Sigmoid colon (tissue), 7 donors: Measurements from ENCODE around the gene FHL2. TPM values are rescaled to one million over a fixed set of nuclear protein-coding genes. Genes with fewer than 3 reads are reported as not detected.

Source experiments
- DNase-seq: peaks from one replicate; pipeline ENCODE4 v3.0.0-alpha.2; 2019
- H3K27ac ChIP-seq, 4 donors: fragments of 200-600 bp; sonication (generic); one replicate each; pipeline ENCODE4 v1.5.1; 2016 to 2019; ENCODE audit warnings: mild to moderate bottlenecking in 1 of 4
- H3K27me3 ChIP-seq, 3 donors: fragments of 200-600 bp; sonication (generic); one replicate each; pipeline ENCODE4 v1.5.1; 2019; ENCODE audit warnings: mild to moderate bottlenecking in 1 of 3
- H3K36me3 ChIP-seq, 4 donors: fragments of 200-600 bp; sonication (generic); one replicate each; pipeline ENCODE4 v1.5.1; 2016 to 2019
- H3K4me1 ChIP-seq, 4 donors: fragments of 200-600 bp; sonication (generic); one replicate each; pipeline ENCODE4 v1.5.1; 2017 to 2019
- H3K4me3 ChIP-seq, 4 donors: fragments of 200-600 bp; sonication (generic); one replicate each; pipeline ENCODE4 v1.5.1; 2017 to 2019; ENCODE audit warnings: mild to moderate bottlenecking in 2 of 4, moderate library complexity in 1 of 4
- H3K9me3 ChIP-seq, 4 donors: fragments of 200-600 bp in 3 of 4; sonication (generic) in 3 of 4; one replicate each; pipeline versions ENCODE4 v1.5.1 to v1.6.1; 2013 to 2019
- EP300 ChIP-seq, 4 donors: sonication (generic); formaldehyde crosslinking; IDR thresholded peaks; one replicate each; pipeline ENCODE4 v1.6.1; 2017; ENCODE audit warnings: antibody characterized with exemption in 4 of 4
- POLR2A ChIP-seq, 2 donors: fragments of 450-650 bp; IDR thresholded peaks; one replicate each; pipeline ENCODE4 v1.6.1; 2016; ENCODE audit warnings: antibody characterized with exemption in 2 of 2, mild to moderate bottlenecking in 2 of 2, moderate library complexity in 2 of 2
- POLR2AphosphoS5 ChIP-seq, 4 donors: sonication (generic); formaldehyde crosslinking; IDR thresholded peaks; one replicate each; pipeline ENCODE4 v1.6.1; 2017; ENCODE audit warnings: antibody characterized with exemption in 4 of 4
- WGBS, 2 donors: extraction: QIAGEN DNeasy Blood & Tissue Kit; methylation state at CpG; one replicate each; pipeline ENCODE4 v1.1.7; 2013; 5-methylcytosine and 5-hydroxymethylcytosine counted together
- intact Hi-C: fragments of 100-400 bp; cut with DNase I; formaldehyde crosslinking; loops from one replicate; pipeline ENCODE4 v1.15.1; 2023
- polyA plus RNA-seq, 3 donors: library from polyadenylated mRNA; stranded (reverse); fragments of 200-250 nt; gene quantifications; one replicate each; pipeline ENCODE4 v1.2.3, GENCODE V29; 2013
- total RNA-seq, 4 donors: library from RNA; depleted of rRNA; stranded (reverse); fragments of >200 nt; gene quantifications; one replicate each; pipeline ENCODE4 v1.1.0, GENCODE V29; 2016
- TF ChIP-seq, protein P1 (sequence below), 4 experiments: fragments of 450-650 bp in 3 of 4; fragments of 200-600 bp in 1 of 4; IDR thresholded peaks; one replicate each; pipeline ENCODE4 v1.5.1; 2016 to 2019; ENCODE audit warnings: antibody characterized with exemption in 4 of 4, mild to moderate bottlenecking in 3 of 4, moderate library complexity in 2 of 4
- donor health status: healthy with polysubstance abuse.
- donor health status: Bipolar disorder and iron deficiency.
- donor health status: healthy.

Gene FHL2
- total and polyA plus RNA-seq, 7 donors: 62.0 to 210 (median 98.8) TPM

DNA sequence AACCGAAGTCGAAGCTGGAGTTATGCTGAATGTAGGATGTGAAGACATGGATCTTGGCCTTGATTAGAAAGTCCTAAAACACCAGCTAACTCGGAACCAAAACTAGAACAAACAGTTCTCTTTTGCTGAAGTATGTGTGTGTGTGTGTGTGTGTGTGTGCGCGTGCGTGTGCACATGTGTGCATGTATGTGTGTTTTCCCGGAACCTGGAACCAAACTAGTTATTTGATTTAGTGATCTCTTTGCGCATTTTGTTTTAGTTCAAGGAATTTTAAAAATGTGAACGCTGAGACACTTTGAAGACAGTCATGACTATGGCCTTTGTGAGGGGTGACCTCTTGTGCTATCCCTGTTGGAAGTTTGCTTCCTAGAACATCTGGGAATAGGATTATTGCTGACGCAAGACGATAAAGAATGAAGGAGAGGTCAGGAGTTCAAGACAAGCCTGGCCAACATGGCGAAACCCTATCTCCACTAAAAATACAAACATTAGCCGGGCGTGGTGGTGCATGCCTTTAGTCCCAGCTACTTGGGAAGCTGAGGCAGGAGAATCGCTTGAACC lies 23.8 kb downstream of the FHL2 start:
- Histone ChIP-seq H3K27ac (peak overlapping the region in 3 of 4 donors; percentile 46 to 70 (median 57)), H3K4me3 (no peak overlapping the region), H3K36me3 (peaks cover 0 to 36% (median 2%) of the 10 kb centered on the region in 4 donors), H3K4me1 (peaks cover 0 to 40% (median 26%) of the 10 kb centered on the region in 4 donors), H3K9me3 (no peaks in the 10 kb centered on the region), H3K27me3 (no peaks in the 10 kb centered on the region)
- intact Hi-C loops: loop anchor here (10.0 kb wide), 1 partner anchor 660 kb away; no protein-coding TSS in a partner anchor
- DNase-seq: no peak
- TF ChIP-seq POLR2AphosphoS5 (IDR thresholded peaks at IDR 0.05) (peak in 2 of 4 donors; percentile 30 to 38), EP300 (IDR thresholded peaks at IDR 0.05) (peak in 1 of 4 donors; percentile 21)
- TF ChIP-seq, protein P1, sequence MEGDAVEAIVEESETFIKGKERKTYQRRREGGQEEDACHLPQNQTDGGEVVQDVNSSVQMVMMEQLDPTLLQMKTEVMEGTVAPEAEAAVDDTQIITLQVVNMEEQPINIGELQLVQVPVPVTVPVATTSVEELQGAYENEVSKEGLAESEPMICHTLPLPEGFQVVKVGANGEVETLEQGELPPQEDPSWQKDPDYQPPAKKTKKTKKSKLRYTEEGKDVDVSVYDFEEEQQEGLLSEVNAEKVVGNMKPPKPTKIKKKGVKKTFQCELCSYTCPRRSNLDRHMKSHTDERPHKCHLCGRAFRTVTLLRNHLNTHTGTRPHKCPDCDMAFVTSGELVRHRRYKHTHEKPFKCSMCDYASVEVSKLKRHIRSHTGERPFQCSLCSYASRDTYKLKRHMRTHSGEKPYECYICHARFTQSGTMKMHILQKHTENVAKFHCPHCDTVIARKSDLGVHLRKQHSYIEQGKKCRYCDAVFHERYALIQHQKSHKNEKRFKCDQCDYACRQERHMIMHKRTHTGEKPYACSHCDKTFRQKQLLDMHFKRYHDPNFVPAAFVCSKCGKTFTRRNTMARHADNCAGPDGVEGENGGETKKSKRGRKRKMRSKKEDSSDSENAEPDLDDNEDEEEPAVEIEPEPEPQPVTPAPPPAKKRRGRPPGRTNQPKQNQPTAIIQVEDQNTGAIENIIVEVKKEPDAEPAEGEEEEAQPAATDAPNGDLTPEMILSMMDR (IDR thresholded peaks at IDR 0.05): no peak
- WGBS, 2 donors: 77 to 83% methylated on average over 15 of the region's 15 CpGs

GRCh38 chr2:105373895-105374401 lies 24.9 kb downstream of the FHL2 start:
- 82 to 85% methylated on average over 9 of the region's 9 CpGs for WGBS, 2 donors
- H3K27ac ChIP-seq: peak overlapping the region; percentile 46 to 70 (median 54)
- intact Hi-C loops: loop anchor here (5.0 to 10.0 kb wide), 2 partner anchors 68 to 661 kb away; no protein-coding TSS in a partner anchor
- H3K36me3 ChIP-seq: peaks cover 0 to 38% (median 2%) of the 10 kb centered on the region in 4 donors
- H3K4me1 ChIP-seq: peaks cover 0 to 47% (median 30%) of the 10 kb centered on the region in 4 donors
- no peak for DNase-seq
- H3K9me3 ChIP-seq: no peaks in the 10 kb centered on the region
- H3K4me3 ChIP-seq: no peak overlapping the region
- no peak for TF ChIP-seq EP300 (IDR thresholded peaks at IDR 0.05)
- TF ChIP-seq, protein P1 (IDR thresholded peaks at IDR 0.05): no peak
- no peak for TF ChIP-seq POLR2AphosphoS5 (IDR thresholded peaks at IDR 0.05)
- TF ChIP-seq POLR2A (IDR thresholded peaks at IDR 0.05): no peak
- no peaks in the 10 kb centered on the region for H3K27me3 ChIP-seq

DNA sequence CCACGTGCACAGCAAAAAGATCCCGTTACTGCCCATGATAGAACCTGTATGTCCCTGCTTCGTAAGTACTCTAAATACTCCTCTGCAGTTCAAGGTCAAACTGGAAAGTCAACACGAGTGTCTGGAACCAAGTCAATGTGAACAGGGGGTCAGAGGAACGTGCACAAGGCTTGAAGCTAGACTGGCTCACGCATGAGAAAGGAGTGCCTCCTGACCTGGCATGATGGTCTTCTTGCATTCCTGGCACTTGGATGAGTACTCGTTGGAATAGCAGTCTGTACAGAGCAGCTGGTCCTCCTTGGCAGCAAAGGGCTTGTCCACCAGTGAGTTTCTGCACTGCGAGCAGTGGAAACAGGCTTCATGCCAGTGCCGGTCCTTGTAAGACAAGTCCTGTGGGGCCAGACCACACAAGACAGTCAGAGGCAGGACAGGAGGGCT lies 25.5 kb downstream of the FHL2 start:
- peaks cover 0 to 50% (median 30%) of the 10 kb centered on the region in 4 donors for H3K4me1 ChIP-seq
- peak overlapping the region; percentile 46 to 70 (median 54) for H3K27ac ChIP-seq
- H3K9me3 ChIP-seq: no peaks in the 10 kb centered on the region
- 76 to 77% methylated on average over 9 of the region's 9 CpGs for WGBS, 2 donors
- TF ChIP-seq EP300 (IDR thresholded peaks at IDR 0.05) (no peak), POLR2A (IDR thresholded peaks at IDR 0.05) (no peak), POLR2AphosphoS5 (IDR thresholded peaks at IDR 0.05) (peak in 3 of 4 donors; percentile 56 to 63 (median 59))
- TF ChIP-seq, protein P1 (IDR thresholded peaks at IDR 0.05): no peak
- no peaks in the 10 kb centered on the region for H3K27me3 ChIP-seq
- no peak overlapping the region for H3K4me3 ChIP-seq
- intact Hi-C loops: loop anchor here (5.0 to 10.0 kb wide), 2 partner anchors 69 to 661 kb away; no protein-coding TSS in a partner anchor
- H3K36me3 ChIP-seq: peaks cover 0 to 44% (median 2%) of the 10 kb centered on the region in 4 donors
- DNase-seq: peak; percentile 90

- no peaks in the 10 kb centered on the region for H3K27me3 ChIP-seq
- peaks cover 0 to 46% (median 29%) of the 10 kb centered on the region in 4 donors for H3K4me1 ChIP-seq
- DNase-seq: no peak
- TF ChIP-seq, protein P1 (IDR thresholded peaks at IDR 0.05): no peak
- TF ChIP-seq EP300 (IDR thresholded peaks at IDR 0.05) (no peak), POLR2A (IDR thresholded peaks at IDR 0.05) (no peak), POLR2AphosphoS5 (IDR thresholded peaks at IDR 0.05) (no peak)
- H3K36me3 ChIP-seq: peaks cover 0 to 52% (median 6%) of the 10 kb centered on the region in 4 donors
- peak overlapping the region in 1 of 4 donors; percentile 5 for H3K27ac ChIP-seq
- H3K4me3 ChIP-seq: no peak overlapping the region
- WGBS, 2 donors: 82 to 86% methylated on average over 4 of the region's 4 CpGs
- intact Hi-C loops: loop anchor here (5.0 to 10.0 kb wide), 2 partner anchors 70 to 663 kb away; no protein-coding TSS in a partner anchor
- no peaks in the 10 kb centered on the region for H3K9me3 ChIP-seq
Observed at GRCh38 chr2:105371810-105372209, 27.0 kb downstream of the FHL2 start.
